DND-41 (cell line): ENCODE measurements around the gene AP1M2.

Experiments used
- EZH2 ChIP-seq: IDR thresholded peaks from 3 replicates; pipeline ENCODE4 v1.6.1; 2012; ENCODE audit warnings: borderline replicate concordance, low read depth, mild to moderate bottlenecking, moderate library complexity, low read length, inconsistent platforms; ENCODE audit not compliant: severe bottlenecking
- TF ChIP-seq, protein P1 (sequence below): IDR thresholded peaks from 2 replicates; pipeline ENCODE4 v1.5.1; 2012; ENCODE audit warnings: borderline replicate concordance, low read length, moderate library complexity, mild to moderate bottlenecking; ENCODE audit not compliant: poor library complexity, severe bottlenecking; ENCODE audit errors: extremely low read depth

GRCh38 chr19:10525636-10526035 is 61.5 kb downstream of the AP1M2 start:
- TF ChIP-seq, protein P1, sequence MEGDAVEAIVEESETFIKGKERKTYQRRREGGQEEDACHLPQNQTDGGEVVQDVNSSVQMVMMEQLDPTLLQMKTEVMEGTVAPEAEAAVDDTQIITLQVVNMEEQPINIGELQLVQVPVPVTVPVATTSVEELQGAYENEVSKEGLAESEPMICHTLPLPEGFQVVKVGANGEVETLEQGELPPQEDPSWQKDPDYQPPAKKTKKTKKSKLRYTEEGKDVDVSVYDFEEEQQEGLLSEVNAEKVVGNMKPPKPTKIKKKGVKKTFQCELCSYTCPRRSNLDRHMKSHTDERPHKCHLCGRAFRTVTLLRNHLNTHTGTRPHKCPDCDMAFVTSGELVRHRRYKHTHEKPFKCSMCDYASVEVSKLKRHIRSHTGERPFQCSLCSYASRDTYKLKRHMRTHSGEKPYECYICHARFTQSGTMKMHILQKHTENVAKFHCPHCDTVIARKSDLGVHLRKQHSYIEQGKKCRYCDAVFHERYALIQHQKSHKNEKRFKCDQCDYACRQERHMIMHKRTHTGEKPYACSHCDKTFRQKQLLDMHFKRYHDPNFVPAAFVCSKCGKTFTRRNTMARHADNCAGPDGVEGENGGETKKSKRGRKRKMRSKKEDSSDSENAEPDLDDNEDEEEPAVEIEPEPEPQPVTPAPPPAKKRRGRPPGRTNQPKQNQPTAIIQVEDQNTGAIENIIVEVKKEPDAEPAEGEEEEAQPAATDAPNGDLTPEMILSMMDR = no peak
- TF ChIP-seq EZH2 = no peak
